ENCODE data around the gene HIPK3. TPM values are rescaled to one million over a fixed set of nuclear protein-coding genes. Genes with fewer than 3 reads are reported as not detected.
A peak's percentile ranks its signal among the peaks of the same experiment; 100 is the strongest.

The HIPK3 gene
- total and polyA plus RNA-seq, 9 of the 15 experiments (the other 6 are each of a cell fraction or from before 2014, with no cell fraction given): 2.3 to 19.6 (median 7.5) TPM

DNA sequence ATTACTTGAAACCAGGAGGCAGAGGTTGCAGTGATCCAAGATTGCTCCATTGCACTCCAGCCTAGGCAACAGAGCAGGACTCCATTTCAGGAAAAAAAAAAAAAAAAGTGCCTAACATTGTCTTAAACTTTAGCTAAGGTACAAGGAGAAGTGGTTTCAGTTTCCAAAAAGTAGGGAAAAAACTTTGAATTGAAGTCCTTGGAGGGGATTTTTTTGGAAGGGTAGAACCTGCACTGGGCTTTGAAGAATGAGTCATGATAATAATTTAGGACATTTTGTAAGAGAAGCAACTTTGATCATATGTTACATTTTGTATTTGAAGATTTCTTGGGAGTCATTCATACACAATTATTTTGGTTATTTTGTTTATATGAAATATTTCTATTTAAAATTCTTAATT lies 31.8 kb upstream of the HIPK3 start:
- H4K20me1 ChIP-seq (replicated peaks; ENCODE audit: control insufficient read depth, insufficient read depth, low read length): no peaks in the 10 kb centered on the region
- no peak overlapping the region for H3K4me2 ChIP-seq (ENCODE audit: insufficient read depth, low read length)
- H3K9ac ChIP-seq (ENCODE audit: insufficient read depth in 1 of 2, low read depth in 2 of 2, low read length in 2 of 2): no peak overlapping the region
- H3K27me3 ChIP-seq (ENCODE audit: control insufficient read depth in 2 of 2, insufficient read depth in 2 of 2, low read length in 2 of 2): no peaks in the 10 kb centered on the region
- in situ Hi-C loops (cut with MboI): no loop called here
- POLR2A ChIA-PET: no interaction called here
- FAIRE-seq (no peak), ATAC-seq (no peak), DNase-seq (ENCODE audit: extremely low read depth in 1 of 4, low spot score in 3 of 4) (no peak)
- CTCF ChIA-PET (ENCODE audit: low intra/inter-chr PET ratio): no interaction called here
- no TSS peak for BruUV-seq (replicated peaks)
- TF ChIP-seq, protein P1, sequence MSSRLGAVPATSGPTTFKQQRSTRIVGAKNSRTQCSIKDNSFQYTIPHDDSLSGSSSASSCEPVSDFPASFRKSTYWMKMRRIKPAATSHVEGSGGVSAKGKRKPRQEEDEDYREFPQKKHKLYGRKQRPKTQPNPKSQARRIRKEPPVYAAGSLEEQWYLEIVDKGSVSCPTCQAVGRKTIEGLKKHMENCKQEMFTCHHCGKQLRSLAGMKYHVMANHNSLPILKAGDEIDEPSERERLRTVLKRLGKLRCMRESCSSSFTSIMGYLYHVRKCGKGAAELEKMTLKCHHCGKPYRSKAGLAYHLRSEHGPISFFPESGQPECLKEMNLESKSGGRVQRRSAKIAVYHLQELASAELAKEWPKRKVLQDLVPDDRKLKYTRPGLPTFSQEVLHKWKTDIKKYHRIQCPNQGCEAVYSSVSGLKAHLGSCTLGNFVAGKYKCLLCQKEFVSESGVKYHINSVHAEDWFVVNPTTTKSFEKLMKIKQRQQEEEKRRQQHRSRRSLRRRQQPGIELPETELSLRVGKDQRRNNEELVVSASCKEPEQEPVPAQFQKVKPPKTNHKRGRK (tag; IDR thresholded peaks at IDR 0.05): no peak
- TF ChIP-seq TAF7 (tag; IDR thresholded peaks at IDR 0.05): no peak
- TF ChIP-seq ESRRB (CRISPR knock-in tag; IDR thresholded peaks at IDR 0.05; ENCODE audit: borderline replicate concordance): no peak
- intact Hi-C loops (cut with micrococcal nuclease): no loop called here
- no peak overlapping the region for H2AFZ ChIP-seq (ENCODE audit: low read depth, low read length)
- no peak overlapping the region for H3K4me3 ChIP-seq
- H3K4me1 ChIP-seq (replicated peaks in 1 of 2; ENCODE audit: control insufficient read depth in 2 of 2, insufficient read depth in 2 of 2, low read length in 2 of 2): no peaks in the 10 kb centered on the region; a peak in 2 of 5 replicates
- no peaks in the 10 kb centered on the region for H3K9me1 ChIP-seq (ENCODE audit: control insufficient read depth, insufficient read depth, low read length)
- H3K27ac ChIP-seq (ENCODE audit: extremely low read depth, low read depth, low read length): no peak overlapping the region
- H3K36me3 ChIP-seq (ENCODE audit: control insufficient read depth, insufficient read depth, low read length): no peaks in the 10 kb centered on the region
- H3K79me2 ChIP-seq (ENCODE audit: control insufficient read depth, insufficient read depth, low read length): no peaks in the 10 kb centered on the region
- H3K9me3 ChIP-seq (replicated peaks; ENCODE audit: control insufficient read depth, insufficient read depth, low read depth, low read length): no peaks in the 10 kb centered on the region

DNA sequence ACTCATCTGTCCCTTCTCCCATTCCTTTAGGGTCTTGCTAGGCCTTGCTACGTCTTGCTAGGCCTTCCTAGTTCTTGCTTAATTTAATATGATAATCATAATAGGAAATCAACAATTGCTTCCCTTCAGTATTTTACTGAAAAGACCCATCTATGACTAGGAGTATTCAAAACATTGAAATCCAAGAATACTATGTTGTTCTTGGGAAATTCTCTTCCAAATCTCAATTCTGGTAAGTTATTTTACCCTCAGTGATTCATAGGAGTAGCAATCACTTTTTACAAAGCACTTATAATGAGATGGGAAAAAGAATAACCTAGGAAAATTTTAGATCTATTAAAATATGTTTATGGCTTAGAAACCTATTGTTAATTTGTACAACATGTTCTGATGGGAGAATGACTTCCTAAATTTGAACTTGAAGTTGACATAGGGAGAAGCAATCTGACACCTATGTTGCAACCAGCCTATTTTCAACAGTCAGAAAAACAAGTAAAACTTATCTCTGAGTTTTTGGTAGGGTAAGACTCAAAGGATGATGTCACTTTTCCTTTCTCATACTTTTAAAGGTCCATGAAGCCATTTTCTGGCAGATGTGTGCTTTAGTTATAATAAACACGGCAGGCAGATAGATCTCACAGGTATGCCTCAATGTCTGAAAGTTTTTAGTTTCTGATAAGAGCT lies 29.5 kb upstream of the HIPK3 start:
- no peaks in the 10 kb centered on the region for H3K9me3 ChIP-seq (replicated peaks; ENCODE audit: control insufficient read depth, insufficient read depth, low read depth, low read length)
- 29% methylated on average over 2 of the region's 2 CpGs for WGBS (ENCODE audit: insufficient coverage, low coverage, missing lambda C conversion rate)
- DNase-seq (ENCODE audit: extremely low read depth in 1 of 4, low spot score in 3 of 4): peak in 1 of 4 experiments; percentile 13
- TF ChIP-seq MTA2 (IDR thresholded peaks at IDR 0.05; ENCODE audit: low read depth) (no peak), ZNF764 (CRISPR knock-in tag; IDR thresholded peaks at IDR 0.05; ENCODE audit: low read depth) (no peak), NFE2L1 (tag; IDR thresholded peaks at IDR 0.05; ENCODE audit: borderline replicate concordance, low read depth) (no peak), LARP7 (IDR thresholded peaks at IDR 0.05) (no peak)
- TF ChIP-seq, protein P2, sequence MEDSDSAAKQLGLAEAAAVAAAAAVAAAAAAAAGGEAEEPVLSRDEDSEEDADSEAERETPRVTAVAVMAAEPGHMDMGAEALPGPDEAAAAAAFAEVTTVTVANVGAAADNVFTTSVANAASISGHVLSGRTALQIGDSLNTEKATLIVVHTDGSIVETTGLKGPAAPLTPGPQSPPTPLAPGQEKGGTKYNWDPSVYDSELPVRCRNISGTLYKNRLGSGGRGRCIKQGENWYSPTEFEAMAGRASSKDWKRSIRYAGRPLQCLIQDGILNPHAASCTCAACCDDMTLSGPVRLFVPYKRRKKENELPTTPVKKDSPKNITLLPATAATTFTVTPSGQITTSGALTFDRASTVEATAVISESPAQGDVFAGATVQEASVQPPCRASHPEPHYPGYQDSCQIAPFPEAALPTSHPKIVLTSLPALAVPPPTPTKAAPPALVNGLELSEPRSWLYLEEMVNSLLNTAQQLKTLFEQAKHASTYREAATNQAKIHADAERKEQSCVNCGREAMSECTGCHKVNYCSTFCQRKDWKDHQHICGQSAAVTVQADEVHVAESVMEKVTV (CRISPR knock-in tag; IDR thresholded peaks at IDR 0.05): no peak
- TF ChIP-seq, protein P3, sequence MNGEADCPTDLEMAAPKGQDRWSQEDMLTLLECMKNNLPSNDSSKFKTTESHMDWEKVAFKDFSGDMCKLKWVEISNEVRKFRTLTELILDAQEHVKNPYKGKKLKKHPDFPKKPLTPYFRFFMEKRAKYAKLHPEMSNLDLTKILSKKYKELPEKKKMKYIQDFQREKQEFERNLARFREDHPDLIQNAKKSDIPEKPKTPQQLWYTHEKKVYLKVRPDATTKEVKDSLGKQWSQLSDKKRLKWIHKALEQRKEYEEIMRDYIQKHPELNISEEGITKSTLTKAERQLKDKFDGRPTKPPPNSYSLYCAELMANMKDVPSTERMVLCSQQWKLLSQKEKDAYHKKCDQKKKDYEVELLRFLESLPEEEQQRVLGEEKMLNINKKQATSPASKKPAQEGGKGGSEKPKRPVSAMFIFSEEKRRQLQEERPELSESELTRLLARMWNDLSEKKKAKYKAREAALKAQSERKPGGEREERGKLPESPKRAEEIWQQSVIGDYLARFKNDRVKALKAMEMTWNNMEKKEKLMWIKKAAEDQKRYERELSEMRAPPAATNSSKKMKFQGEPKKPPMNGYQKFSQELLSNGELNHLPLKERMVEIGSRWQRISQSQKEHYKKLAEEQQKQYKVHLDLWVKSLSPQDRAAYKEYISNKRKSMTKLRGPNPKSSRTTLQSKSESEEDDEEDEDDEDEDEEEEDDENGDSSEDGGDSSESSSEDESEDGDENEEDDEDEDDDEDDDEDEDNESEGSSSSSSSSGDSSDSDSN (IDR thresholded peaks at IDR 0.05; ENCODE audit: borderline replicate concordance in 1 of 2, low read depth in 2 of 2, low read length in 2 of 2): no peak

More for the DNA sequence above, 29.5 kb upstream of the HIPK3 start:
- in situ Hi-C loops (cut with MboI): no loop called here
- CTCF ChIA-PET (ENCODE audit: low intra/inter-chr PET ratio): no interaction called here
- no peak overlapping the region for H3K4me3 ChIP-seq
- FAIRE-seq: no peak
- no peaks in the 10 kb centered on the region for H4K20me1 ChIP-seq (replicated peaks; ENCODE audit: control insufficient read depth, insufficient read depth, low read length)
- no TSS peak for BruUV-seq (replicated peaks)
- POLR2A ChIA-PET: interaction anchor here (0.7 kb wide), 1 partner anchor 314 kb away, joined by 3 read pairs; no protein-coding TSS in a partner anchor
- no peak overlapping the region; the same call in 1 of the 2 replicates for H2AFZ ChIP-seq (ENCODE audit: low read depth, low read length)
- no peaks in the 10 kb centered on the region for H3K79me2 ChIP-seq (ENCODE audit: control insufficient read depth, insufficient read depth, low read length)
- peak; percentile 76 for ATAC-seq
- intact Hi-C loops (cut with micrococcal nuclease): no loop called here
- H3K9me1 ChIP-seq (ENCODE audit: control insufficient read depth, insufficient read depth, low read length): no peaks in the 10 kb centered on the region
- no peak overlapping the region for H3K9ac ChIP-seq (ENCODE audit: insufficient read depth in 1 of 2, low read depth in 2 of 2, low read length in 2 of 2)
- no peak overlapping the region for H3K4me2 ChIP-seq (ENCODE audit: insufficient read depth, low read length)
- H3K27ac ChIP-seq (ENCODE audit: extremely low read depth, low read depth, low read length): peak overlapping the region; percentile 2; the same call in 1 of the 3 replicates
- H3K36me3 ChIP-seq (ENCODE audit: control insufficient read depth, insufficient read depth, low read length): no peaks in the 10 kb centered on the region
- H3K27me3 ChIP-seq (ENCODE audit: control insufficient read depth in 2 of 2, insufficient read depth in 2 of 2, low read length in 2 of 2): no peaks in the 10 kb centered on the region
- H3K4me1 ChIP-seq (replicated peaks in 1 of 2; ENCODE audit: control insufficient read depth in 2 of 2, insufficient read depth in 2 of 2, low read length in 2 of 2): no peaks in the 10 kb centered on the region; a peak in 2 of 5 replicates
